Measurements from ENCODE around the gene TRIM69.
"Not testable (repeated sequence)": the region's sequence is repeated elsewhere in the genome, so short reads cannot be mapped to it uniquely, and the experiment has no call there.

The TRIM69 gene

GRCh38 chr15:44718180-44718926, 18.0 kb upstream of the TRIM69 start:
- no peak overlapping the region for H3K27ac ChIP-seq (ENCODE audit: low read depth, low read length)
- no peak overlapping the region for H3K4me3 ChIP-seq (ENCODE audit: low read depth in 1 of 2, low read length in 2 of 2)
- no peaks in the 10 kb centered on the region for H3K9me3 ChIP-seq (ENCODE audit: low read length)
- peaks cover 11% of the 10 kb centered on the region for H3K4me1 ChIP-seq (ENCODE audit: insufficient read depth, low read length)
- H3K27me3 ChIP-seq (ENCODE audit: control insufficient read depth in 1 of 2, insufficient read depth in 2 of 2, low read length in 2 of 2), result no peaks in the 10 kb centered on the region
- peaks cover 39% of the 10 kb centered on the region for H3K36me3 ChIP-seq (ENCODE audit: insufficient read depth, low read length)
- no peak overlapping the region for H3K9ac ChIP-seq (ENCODE audit: low read length)

DNA sequence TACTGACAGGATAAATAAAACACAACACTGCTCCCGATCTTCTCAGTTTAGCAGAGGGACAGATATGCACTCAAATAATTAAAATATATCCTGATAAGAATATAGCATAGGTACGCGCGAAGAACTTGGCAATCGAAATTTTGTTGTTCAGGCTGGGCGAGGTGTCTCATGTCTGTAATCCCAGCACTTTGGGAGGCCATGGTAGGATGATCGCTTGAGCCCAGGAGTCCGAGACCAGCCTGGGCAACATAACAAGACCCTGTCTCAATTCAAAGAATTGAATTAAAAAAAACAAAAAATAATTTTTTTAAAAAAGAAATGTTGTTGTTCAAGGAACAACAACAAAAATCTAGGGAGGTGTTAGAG, 17.4 kb upstream of the TRIM69 start:
- no peak overlapping the region for H3K9ac ChIP-seq (ENCODE audit: low read length)
- H3K9me3 ChIP-seq (ENCODE audit: low read length), result no peaks in the 10 kb centered on the region
- H3K4me1 ChIP-seq (ENCODE audit: insufficient read depth, low read length), result peaks cover 6% of the 10 kb centered on the region
- H3K27ac ChIP-seq (ENCODE audit: low read depth, low read length), result no peak overlapping the region
- H3K27me3 ChIP-seq (ENCODE audit: control insufficient read depth in 1 of 2, insufficient read depth in 2 of 2, low read length in 2 of 2), result no peaks in the 10 kb centered on the region
- H3K36me3 ChIP-seq (ENCODE audit: insufficient read depth, low read length), result peaks cover 39% of the 10 kb centered on the region
- H3K4me3 ChIP-seq (ENCODE audit: low read depth in 1 of 2, low read length in 2 of 2), result no peak overlapping the region

- H3K27ac ChIP-seq (ENCODE audit: low read depth, low read length), result no peak overlapping the region
- peaks cover under 1% of the 10 kb centered on the region for H3K4me1 ChIP-seq (ENCODE audit: insufficient read depth, low read length)
- no peak overlapping the region for H3K9ac ChIP-seq (ENCODE audit: low read length)
- no peak overlapping the region for H3K4me3 ChIP-seq (ENCODE audit: low read depth in 1 of 2, low read length in 2 of 2)
- H3K9me3 ChIP-seq (ENCODE audit: low read length), result no peaks in the 10 kb centered on the region
- H3K36me3 ChIP-seq (ENCODE audit: insufficient read depth, low read length), result peaks cover 39% of the 10 kb centered on the region
- H3K27me3 ChIP-seq (ENCODE audit: control insufficient read depth in 1 of 2, insufficient read depth in 2 of 2, low read length in 2 of 2), result no peaks in the 10 kb centered on the region
Observed at GRCh38 chr15:44719293-44719999, 16.9 kb upstream of the TRIM69 start.

DNA sequence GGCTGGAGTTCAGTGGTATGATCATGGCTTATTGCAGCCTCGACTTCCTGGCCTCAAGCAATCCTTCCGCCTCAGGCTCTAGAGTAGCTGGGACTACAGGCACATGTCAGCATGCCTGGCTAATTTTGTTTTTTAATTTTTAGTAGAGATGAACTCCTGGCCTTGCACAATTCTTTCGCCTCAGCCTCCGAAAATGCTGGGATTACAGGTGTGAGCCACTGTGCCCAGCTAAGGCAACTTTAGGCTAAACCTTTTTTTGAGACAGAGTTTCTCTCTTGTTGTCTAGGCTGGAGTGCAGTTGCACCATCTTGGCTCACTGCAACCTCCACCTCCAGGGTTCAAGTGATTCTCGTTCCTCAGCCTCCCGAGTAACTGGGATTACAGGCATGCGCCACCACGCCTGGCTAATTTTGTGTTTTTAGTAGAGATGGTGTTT, 16.3 kb upstream of the TRIM69 start:
- H3K9me3 ChIP-seq (ENCODE audit: low read length), result not testable (repeated sequence)

GRCh38 chr15:44720460-44721176, 15.7 kb upstream of the TRIM69 start:
- Histone ChIP-seq H3K4me1 (ENCODE audit: insufficient read depth, low read length) (no peaks in the 10 kb centered on the region), H3K36me3 (ENCODE audit: insufficient read depth, low read length) (peaks cover 32% of the 10 kb centered on the region), H3K27ac (ENCODE audit: low read depth, low read length) (no peak overlapping the region), H3K4me3 (ENCODE audit: low read depth in 1 of 2, low read length in 2 of 2) (no peak overlapping the region), H3K27me3 (ENCODE audit: control insufficient read depth in 1 of 2, insufficient read depth in 2 of 2, low read length in 2 of 2) (no peaks in the 10 kb centered on the region), H3K9ac (ENCODE audit: low read length) (no peak overlapping the region), H3K9me3 (ENCODE audit: low read length) (no peaks in the 10 kb centered on the region)

More for the DNA sequence above, 16.3 kb upstream of the TRIM69 start:
- not testable (repeated sequence) for H3K4me3 ChIP-seq (ENCODE audit: low read depth in 1 of 2, low read length in 2 of 2); H3K4me1 ChIP-seq (ENCODE audit: insufficient read depth, low read length); H3K27ac ChIP-seq (ENCODE audit: low read depth, low read length); H3K27me3 ChIP-seq (ENCODE audit: control insufficient read depth in 1 of 2, insufficient read depth in 2 of 2, low read length in 2 of 2); H3K9ac ChIP-seq (ENCODE audit: low read length)
- peaks cover 38% of the 10 kb centered on the region for H3K36me3 ChIP-seq (ENCODE audit: insufficient read depth, low read length)

DNA sequence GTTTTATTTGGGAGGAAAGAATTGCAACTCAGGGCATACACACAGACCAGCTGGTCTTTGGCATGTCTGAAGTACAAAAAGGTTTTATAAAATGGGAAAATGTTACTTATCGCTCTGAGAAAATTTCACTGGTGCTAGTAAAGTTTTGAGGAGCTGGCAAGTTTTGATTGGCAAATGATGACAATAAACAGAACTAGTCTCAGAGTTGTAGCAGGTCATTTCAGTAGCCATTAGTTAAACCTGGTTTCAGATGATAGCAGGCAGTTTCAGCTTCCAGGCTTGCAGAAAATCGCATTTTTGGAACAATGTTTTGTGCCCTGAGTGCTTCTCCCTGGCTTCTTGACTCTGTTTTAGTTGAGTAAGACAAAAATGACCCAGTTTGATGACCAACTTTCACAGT, 14.3 kb upstream of the TRIM69 start:
- H3K9ac ChIP-seq (ENCODE audit: low read length), result no peak overlapping the region
- no peak overlapping the region for H3K4me3 ChIP-seq (ENCODE audit: low read depth in 1 of 2, low read length in 2 of 2)
- peaks cover 11% of the 10 kb centered on the region for H3K4me1 ChIP-seq (ENCODE audit: insufficient read depth, low read length)
- no peaks in the 10 kb centered on the region for H3K9me3 ChIP-seq (ENCODE audit: low read length)
- H3K36me3 ChIP-seq (ENCODE audit: insufficient read depth, low read length), result peaks cover 18% of the 10 kb centered on the region
- no peaks in the 10 kb centered on the region for H3K27me3 ChIP-seq (ENCODE audit: control insufficient read depth in 1 of 2, insufficient read depth in 2 of 2, low read length in 2 of 2)
- no peak overlapping the region for H3K27ac ChIP-seq (ENCODE audit: low read depth, low read length)

DNA sequence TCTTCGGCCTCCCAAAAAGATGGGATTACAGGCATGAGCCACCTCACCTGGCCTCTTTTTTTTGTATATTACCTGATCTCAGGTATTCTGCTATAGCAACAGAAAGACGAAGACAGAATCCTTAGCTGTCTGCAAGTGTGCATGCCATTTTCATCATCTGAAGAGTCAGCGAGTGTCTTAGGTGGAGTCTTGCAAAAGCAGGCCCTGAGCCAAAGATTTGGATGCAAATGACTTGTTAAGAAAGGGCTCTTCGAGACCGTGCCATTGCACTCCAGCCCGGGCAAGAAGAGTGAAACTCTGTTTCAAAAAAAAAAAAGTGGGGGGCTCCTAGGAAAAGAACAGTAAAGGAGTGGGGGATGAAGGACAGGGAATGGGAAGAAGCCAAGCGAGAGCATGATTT, 10.2 kb upstream of the TRIM69 start:
- Histone ChIP-seq H3K9ac (ENCODE audit: low read length) (no peak overlapping the region), H3K27ac (ENCODE audit: low read depth, low read length) (no peak overlapping the region), H3K4me3 (ENCODE audit: low read depth in 1 of 2, low read length in 2 of 2) (no peak overlapping the region)

DNA sequence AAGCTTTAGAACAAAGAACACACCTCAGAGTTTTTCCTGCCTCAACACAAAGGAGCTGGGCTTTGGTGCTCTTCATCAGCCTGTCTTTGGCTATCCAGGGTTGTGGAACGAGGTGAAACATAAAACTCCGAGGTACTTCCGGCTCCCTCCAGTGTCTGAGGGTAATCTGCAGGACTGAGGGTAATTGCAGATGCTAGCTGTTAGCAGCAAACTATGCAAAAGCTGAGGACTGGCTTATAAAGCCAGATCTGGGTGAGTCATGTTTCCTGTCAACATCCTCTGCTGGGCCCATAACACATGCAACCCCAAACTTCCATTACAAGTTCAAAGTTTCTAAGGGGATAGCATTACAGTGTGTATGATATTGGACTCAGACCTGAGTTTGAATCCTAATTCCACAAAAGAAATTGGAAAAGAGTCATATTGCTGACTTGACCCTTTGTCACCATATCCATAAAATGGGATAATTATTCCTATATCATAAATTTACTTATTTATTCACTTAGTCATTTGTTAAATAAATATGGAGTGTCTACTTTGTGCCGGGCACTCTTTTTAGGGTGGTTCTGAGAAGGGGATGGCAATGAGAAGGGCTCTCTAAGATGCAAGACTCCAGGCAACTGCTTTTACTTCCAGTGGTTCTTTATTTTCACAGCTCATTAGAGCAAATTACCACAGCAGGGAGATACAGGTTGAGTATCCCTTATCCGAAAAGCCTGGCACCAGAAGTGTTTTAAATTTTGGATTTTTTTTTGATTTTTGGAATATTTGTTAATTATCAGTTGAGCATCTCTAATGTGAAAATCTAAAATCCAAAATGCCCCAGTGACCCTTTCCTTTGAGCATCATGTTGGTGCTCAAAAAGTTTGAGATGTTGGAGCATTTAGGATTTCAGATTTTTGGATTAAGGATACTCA, 9.5 kb upstream of the TRIM69 start:
- peaks cover 21% of the 10 kb centered on the region for H3K4me1 ChIP-seq (ENCODE audit: insufficient read depth, low read length)
- peaks cover 4% of the 10 kb centered on the region for H3K36me3 ChIP-seq (ENCODE audit: insufficient read depth, low read length)
- H3K4me3 ChIP-seq (ENCODE audit: low read depth in 1 of 2, low read length in 2 of 2), result no peak overlapping the region
- no peaks in the 10 kb centered on the region for H3K27me3 ChIP-seq (ENCODE audit: control insufficient read depth in 1 of 2, insufficient read depth in 2 of 2, low read length in 2 of 2)
- H3K9me3 ChIP-seq (ENCODE audit: low read length), result no peaks in the 10 kb centered on the region
- no peak overlapping the region for H3K9ac ChIP-seq (ENCODE audit: low read length)
- peak overlapping the region; percentile 92 for H3K27ac ChIP-seq (ENCODE audit: low read depth, low read length)

More for the DNA sequence above, 10.2 kb upstream of the TRIM69 start:
- no peaks in the 10 kb centered on the region for H3K9me3 ChIP-seq (ENCODE audit: low read length)
- H3K4me1 ChIP-seq (ENCODE audit: insufficient read depth, low read length), result peaks cover 21% of the 10 kb centered on the region
- no peaks in the 10 kb centered on the region for H3K36me3 ChIP-seq (ENCODE audit: insufficient read depth, low read length)
- H3K27me3 ChIP-seq (ENCODE audit: control insufficient read depth in 1 of 2, insufficient read depth in 2 of 2, low read length in 2 of 2), result no peaks in the 10 kb centered on the region

- no peak overlapping the region for H3K9ac ChIP-seq (ENCODE audit: low read length)
- peaks cover 11% of the 10 kb centered on the region for H3K36me3 ChIP-seq (ENCODE audit: insufficient read depth, low read length)
- no peaks in the 10 kb centered on the region for H3K27me3 ChIP-seq (ENCODE audit: control insufficient read depth in 1 of 2, insufficient read depth in 2 of 2, low read length in 2 of 2)
- no peaks in the 10 kb centered on the region for H3K9me3 ChIP-seq (ENCODE audit: low read length)
- H3K27ac ChIP-seq (ENCODE audit: low read depth, low read length), result peak overlapping the region; percentile 92
- H3K4me1 ChIP-seq (ENCODE audit: insufficient read depth, low read length), result peaks cover 21% of the 10 kb centered on the region
- H3K4me3 ChIP-seq (ENCODE audit: low read depth in 1 of 2, low read length in 2 of 2), result peak overlapping the region in 1 of 2 donors; percentile 30
Observed at GRCh38 chr15:44727485-44728231, 8.7 kb upstream of the TRIM69 start.

DNA sequence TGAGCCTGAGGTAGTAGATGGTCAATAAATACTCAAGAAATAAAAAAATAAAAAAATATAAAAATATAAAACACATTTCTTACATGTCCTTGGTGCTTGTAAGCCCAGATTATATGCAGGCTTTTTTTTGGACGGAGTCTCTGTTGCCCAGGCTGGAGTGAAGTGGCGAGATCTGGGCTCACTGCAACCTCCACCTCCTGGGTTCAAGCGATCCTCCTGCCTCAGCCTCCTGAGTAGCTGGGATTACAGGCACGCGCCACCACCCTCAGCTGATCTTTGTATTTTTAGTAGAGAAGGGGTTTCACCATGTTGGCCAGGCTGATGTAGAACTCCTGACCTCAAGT, 8.1 kb upstream of the TRIM69 start:
- Histone ChIP-seq H3K4me1 (ENCODE audit: insufficient read depth, low read length) (peaks cover 21% of the 10 kb centered on the region), H3K4me3 (ENCODE audit: low read depth in 1 of 2, low read length in 2 of 2) (peak overlapping the region; percentile 30 to 88)
- not testable (repeated sequence) for H3K9me3 ChIP-seq (ENCODE audit: low read length)

More for the DNA sequence above, 8.1 kb upstream of the TRIM69 start:
- peak overlapping the region; percentile 47 for H3K9ac ChIP-seq (ENCODE audit: low read length)
- peak overlapping the region; percentile 92 for H3K27ac ChIP-seq (ENCODE audit: low read depth, low read length)
- H3K27me3 ChIP-seq (ENCODE audit: control insufficient read depth in 1 of 2, insufficient read depth in 2 of 2, low read length in 2 of 2), result not testable (repeated sequence)
- peaks cover 11% of the 10 kb centered on the region for H3K36me3 ChIP-seq (ENCODE audit: insufficient read depth, low read length)
